GM19240 (cell line): Measurements from ENCODE around the gene CPLANE1.

Experiments
- DNase-seq: peaks from one replicate; pipeline ENCODE4 v3.0.0; 2011; ENCODE audit warnings: low spot score; ENCODE audit not compliant: insufficient read length

The CPLANE1 gene

DNA sequence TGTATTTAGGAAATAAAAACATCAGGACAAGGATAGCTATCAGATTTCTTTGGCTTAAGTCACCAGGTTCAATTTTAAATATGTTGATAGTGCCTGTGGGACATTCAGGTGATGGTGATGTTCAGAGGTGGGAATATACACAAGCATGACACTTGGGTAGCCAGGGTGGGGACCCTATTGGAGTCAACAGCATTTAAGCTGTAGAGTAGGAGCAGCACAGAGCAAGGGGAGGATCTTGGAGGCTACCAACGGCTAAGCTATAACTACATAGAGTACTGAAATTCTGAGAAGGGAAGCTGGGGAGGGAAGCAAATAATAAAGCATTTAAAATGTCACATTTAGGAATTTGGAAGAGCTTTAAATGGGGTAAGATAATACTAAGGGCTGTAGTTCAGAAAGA, 177.7 kb downstream of the CPLANE1 start:
- DNase-seq: no peak

DNA sequence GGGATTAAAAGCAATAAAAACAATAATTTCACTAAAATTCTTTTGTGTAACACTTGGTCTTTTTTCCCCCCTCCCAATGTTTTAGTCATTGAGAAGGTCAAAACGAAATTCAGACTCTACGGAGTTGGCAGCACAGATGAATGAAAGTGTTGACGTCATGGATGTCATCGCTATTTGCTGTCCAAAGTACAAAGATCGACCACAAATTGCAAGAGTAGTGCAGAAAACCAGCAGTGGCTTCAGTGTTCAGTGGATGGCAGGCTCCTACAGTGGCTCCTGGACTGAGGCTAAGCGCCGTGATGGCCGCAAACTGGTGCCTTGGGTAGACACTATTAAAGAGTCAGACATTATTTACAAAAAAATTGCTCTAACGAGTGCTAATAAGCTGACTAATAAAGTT, 184.7 kb downstream of the CPLANE1 start:
- no peak for DNase-seq

DNA sequence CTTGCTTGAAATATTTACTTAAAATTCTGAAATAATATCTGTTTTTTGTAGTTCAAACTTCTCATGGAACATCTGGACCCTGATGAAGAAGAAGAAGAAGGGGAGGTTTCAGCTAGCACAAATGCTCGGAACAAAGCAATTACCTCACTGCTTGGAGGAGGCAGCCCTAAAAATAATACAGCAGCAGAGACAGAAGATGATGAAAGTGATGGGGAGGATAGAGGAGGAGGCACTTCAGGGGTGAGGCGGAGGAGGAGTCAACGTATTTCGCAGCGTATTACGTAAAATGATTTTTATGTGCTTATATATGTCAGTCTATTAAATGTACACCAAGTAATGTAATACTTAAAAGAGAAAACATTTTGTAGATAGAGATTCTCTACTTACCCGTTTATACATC, 185.4 kb downstream of the CPLANE1 start:
- DNase-seq: no peak

DNA sequence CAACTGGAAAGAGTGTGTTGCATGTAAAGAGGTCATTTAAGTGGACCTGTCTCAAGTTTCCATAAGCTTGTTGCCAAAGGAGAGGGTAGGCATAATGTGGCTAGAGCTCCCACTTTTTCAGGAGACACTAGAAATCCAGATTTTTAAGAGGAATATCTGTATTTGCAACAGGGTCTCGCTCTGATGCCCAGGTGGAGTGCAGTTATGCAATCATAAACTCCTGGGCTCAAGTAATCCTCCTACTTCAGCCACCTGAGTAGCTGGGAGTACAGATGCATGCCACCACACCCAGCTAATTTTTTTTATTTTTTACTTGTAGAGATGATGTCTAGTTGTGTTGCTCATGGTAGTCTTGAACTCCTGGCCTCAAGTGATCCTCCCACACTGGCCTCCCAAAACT, 189.1 kb downstream of the CPLANE1 start:
- no peak for DNase-seq

DNA sequence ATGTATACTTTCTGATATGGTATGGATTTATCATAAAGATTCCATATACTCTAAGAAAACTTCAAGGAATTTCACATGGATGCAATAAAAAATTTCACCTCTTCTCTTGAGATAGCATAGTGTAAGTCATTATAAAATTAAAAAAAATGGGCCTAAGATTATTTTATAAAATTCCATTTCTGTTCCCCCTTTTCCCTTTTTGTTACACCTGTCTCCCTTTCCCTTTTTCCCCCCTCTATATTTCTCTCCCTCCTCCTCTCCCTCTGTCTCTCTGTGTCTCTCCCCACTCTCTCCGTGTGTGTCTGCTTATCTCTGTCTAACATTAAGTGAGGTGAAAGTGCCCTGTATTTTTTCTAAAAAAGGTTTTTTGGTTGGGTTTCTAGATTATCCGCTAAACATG, 192.4 kb downstream of the CPLANE1 start:
- DNase-seq: no peak
